SH-SY5Y (cell line): ENCODE results near the gene MPRIP.

Experiments
- GATA2 ChIP-seq: IDR thresholded peaks from 2 replicates; pipeline ENCODE4 v1.6.1; 2011; ENCODE audit warnings: mild to moderate bottlenecking, low read depth, low read length
- GATA3 ChIP-seq: IDR thresholded peaks from 2 replicates; pipeline ENCODE4 v1.6.1; 2011; ENCODE audit warnings: low read depth, mild to moderate bottlenecking, low read length, moderate library complexity

DNA sequence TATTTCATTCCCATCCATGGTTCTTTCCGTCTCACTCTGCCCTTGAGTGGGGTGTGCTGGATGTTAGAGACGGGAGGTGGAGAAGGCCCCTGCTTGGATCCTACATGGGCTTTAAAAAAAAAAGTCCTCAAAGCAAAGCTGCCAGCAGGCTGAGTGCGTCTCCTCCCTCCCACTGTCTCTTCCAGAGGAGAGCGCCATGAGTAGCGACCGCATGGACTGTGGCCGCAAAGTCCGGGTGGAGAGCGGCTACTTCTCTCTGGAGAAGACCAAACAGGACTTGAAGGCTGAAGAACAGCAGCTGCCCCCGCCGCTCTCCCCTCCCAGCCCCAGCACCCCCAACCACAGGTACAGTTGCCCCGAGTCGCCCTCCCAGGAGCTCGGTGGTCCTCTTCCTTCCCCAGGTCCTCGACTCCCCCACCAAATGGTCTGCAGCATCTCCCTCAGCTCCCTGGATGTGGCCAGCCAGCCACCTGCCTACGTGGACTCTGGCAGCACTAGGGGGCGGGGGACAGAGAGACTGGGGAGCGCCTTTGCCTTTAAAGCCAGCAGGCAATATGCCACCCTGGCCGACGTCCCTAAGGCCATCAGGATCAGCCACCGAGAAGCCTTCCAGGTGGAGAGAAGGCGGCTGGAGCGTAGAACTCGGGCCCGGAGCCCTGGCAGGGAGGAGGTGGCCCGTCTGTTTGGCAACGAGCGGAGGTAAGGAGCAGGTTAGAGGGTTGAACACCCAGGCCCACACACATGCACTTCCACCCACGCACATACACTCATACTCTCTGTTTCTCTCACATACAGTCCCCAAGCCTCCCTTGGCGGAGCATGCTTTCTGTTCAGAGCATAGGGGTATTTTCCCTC lies 95.7 kb downstream of the MPRIP start:
- TF ChIP-seq GATA3 (no peak), GATA2 (no peak)
